ENCODE results near the gene BCL2L1.
"Not testable (repeated sequence)": the region's sequence is repeated elsewhere in the genome, so short reads cannot be mapped to it uniquely, and the experiment has no call there.

Gene BCL2L1

DNA sequence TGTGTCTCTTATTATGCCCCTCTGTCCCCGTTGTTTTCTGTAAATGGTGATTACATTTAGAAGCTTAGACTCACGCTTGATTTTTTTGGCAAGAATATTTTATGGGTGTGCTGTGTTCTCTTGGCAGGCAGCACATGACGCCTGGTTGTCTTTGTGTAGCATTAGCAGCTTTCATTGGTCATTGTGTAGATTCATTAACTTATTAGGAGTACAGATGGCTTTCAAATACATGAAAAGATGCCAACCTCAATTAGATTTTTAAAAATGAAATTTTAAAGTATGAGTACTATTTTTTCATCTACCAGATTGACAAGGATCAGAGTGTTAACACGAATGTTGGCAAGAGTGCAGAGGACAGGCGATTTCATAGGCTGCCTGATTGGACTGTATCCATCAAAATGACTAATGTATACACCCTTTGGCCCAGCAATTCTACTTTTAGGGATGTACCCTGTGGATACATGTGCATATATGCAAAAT lies 69.7 kb downstream of the BCL2L1 start:
- TF ChIP-seq, protein P1, sequence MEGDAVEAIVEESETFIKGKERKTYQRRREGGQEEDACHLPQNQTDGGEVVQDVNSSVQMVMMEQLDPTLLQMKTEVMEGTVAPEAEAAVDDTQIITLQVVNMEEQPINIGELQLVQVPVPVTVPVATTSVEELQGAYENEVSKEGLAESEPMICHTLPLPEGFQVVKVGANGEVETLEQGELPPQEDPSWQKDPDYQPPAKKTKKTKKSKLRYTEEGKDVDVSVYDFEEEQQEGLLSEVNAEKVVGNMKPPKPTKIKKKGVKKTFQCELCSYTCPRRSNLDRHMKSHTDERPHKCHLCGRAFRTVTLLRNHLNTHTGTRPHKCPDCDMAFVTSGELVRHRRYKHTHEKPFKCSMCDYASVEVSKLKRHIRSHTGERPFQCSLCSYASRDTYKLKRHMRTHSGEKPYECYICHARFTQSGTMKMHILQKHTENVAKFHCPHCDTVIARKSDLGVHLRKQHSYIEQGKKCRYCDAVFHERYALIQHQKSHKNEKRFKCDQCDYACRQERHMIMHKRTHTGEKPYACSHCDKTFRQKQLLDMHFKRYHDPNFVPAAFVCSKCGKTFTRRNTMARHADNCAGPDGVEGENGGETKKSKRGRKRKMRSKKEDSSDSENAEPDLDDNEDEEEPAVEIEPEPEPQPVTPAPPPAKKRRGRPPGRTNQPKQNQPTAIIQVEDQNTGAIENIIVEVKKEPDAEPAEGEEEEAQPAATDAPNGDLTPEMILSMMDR (IDR thresholded peaks at IDR 0.05; ENCODE audit: insufficient read depth, missing control alignments) = no peak
- FAIRE-seq (no peak), DNase-seq (ENCODE audit: insufficient read length, low spot score) (no peak)

DNA sequence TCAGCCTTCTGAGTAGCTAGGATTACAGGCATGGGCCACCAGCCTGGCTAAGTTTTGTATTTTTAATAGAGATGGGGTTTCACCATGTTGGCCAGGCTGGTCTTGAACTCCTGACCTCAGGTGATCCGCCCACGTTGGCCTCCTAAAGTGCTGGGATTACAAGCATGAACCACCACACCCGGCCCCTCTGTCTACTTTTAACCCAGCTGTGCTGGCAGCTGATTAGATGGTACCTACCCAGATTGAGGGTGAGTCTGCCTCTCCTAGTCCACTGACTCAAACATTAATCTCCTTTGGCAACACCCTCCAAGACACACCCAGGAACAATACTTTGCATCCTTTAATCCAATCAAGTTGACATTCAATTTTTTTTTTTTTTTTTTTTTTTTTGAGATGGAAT lies 74.6 kb downstream of the BCL2L1 start:
- not testable (repeated sequence) for FAIRE-seq; DNase-seq (ENCODE audit: insufficient read length, low spot score)

DNA sequence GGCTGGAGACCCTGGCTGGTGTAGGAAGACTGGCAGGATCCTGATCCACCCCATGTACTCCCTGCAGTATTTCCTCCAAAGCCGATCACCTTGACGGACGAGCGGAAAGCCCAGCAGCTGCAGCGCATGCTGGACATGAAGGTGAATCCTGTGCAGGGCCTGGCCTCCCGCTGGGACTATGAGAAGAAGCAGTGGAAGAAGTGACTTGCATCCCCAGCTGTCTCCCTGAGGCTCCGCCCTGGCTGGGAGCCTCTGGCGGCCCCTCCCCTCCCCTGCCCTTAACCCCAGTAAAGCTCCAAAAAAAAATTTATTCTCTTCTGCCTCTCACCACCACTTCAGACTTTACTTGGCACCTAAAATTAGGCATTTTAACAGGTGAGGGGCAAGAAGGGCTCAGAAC lies 78.0 kb downstream of the BCL2L1 start:
- TF ChIP-seq, protein P1 (IDR thresholded peaks at IDR 0.05; ENCODE audit: insufficient read depth, missing control alignments) = no peak
- no peak for FAIRE-seq
- no peak for DNase-seq (ENCODE audit: insufficient read length, low spot score)

DNA sequence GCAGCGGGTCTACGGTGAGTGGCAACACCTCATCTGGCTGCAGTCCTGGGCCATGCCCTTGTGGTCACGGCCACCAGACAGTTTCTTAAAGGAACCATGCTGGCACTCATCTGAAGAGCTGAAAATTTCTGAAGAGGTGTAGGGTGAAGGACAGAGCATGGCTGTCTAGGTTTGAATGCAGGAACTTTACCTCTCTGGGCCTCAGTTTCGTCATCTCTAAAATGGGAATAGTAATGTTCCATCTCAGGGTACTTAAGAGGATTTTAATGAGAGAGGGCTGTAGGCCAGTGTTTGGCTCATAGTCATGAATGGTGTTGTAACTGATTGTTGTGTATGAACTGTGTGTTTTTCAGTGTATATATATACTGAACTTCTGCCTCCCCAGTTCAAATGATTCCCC lies 79.1 kb downstream of the BCL2L1 start:
- FAIRE-seq (no peak), DNase-seq (ENCODE audit: insufficient read length, low spot score) (no peak)
- TF ChIP-seq, protein P1 (IDR thresholded peaks at IDR 0.05; ENCODE audit: insufficient read depth, missing control alignments) = no peak

DNA sequence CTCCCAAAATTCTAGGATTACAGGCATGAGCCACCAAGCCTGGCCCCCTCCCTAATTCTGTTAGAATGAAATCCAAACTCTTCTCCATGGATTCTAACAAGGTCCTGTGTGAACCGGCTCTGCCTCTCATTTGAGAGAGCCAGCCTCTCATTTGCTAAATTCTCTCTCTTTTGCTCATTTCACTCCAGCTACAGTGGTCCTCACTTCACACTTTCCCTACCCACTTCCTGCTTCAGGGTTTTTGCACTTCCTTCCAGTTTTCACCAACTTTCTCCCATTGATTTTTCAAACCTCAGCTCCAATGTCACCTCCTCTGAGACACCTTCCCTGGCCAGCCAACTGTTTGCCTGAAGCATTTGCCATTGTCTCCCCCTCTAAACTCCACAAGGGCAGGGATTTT lies 79.8 kb downstream of the BCL2L1 start:
- FAIRE-seq (no peak), DNase-seq (ENCODE audit: insufficient read length, low spot score) (no peak)
- TF ChIP-seq, protein P1 (IDR thresholded peaks at IDR 0.05; ENCODE audit: insufficient read depth, missing control alignments) = no peak

DNA sequence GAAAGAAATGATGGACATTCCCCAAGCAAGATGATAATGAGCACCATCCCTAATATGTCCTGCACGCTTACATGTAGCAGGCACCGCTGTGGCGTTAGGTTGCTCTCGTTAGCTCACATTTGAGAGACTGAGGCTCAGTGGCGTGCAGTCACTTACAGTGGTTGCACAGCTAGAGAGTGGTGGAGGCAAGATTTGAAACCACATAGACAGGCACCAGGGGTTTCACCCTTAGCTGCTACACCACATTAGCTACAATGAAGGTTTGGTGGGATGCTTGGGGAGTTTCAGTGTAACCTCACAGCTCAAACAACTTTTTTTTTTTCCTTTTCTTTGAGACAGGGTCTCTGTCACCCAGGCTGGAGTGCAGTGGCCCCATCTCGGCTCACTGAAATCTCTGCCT lies 81.3 kb downstream of the BCL2L1 start:
- DNase-seq (ENCODE audit: insufficient read length, low spot score) (no peak), FAIRE-seq (no peak)
- TF ChIP-seq, protein P1 (IDR thresholded peaks at IDR 0.05; ENCODE audit: insufficient read depth, missing control alignments) = no peak

DNA sequence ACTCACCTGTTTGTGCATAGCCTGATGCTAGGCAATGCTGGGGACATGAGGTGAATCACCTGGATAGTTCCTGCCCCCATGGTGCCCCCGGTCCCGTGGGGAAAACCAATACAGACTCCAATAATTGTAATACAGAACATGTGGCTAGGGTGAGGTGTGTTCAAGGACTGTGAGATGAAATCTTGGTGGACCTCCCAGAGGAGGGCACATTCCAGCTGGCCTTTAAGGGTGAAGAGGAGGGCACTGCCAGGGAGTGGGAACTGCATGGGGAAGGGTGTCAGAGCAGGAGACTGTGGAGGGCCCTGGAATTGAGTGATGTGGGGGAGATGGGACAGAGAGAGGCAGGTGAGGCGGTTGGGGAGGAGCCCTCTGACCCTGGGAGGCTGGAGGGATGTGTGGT lies 82.4 kb downstream of the BCL2L1 start:
- DNase-seq (ENCODE audit: insufficient read length, low spot score) = no peak
- TF ChIP-seq, protein P1 (IDR thresholded peaks at IDR 0.05; ENCODE audit: insufficient read depth, missing control alignments) = no peak
- no peak for FAIRE-seq

DNA sequence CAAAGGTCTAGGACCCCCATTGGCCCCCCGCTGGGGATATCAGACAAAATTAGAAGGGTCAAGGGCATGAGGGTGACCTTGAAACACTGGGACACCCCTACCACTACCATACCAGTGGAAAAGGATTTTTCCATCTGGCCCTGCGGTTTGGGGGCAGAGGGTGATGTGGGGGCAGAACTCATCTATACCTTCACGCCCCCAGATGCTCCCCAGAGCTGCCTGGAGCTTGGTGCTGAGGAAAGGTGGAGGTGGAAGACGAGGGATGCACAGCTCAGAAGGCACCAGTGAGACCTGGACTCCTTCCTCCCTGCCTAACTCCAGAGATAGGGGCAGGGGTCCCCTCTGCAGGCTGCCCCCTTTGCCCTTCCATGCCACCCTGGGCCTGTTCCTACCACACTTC lies 83.9 kb downstream of the BCL2L1 start:
- DNase-seq (ENCODE audit: insufficient read length, low spot score) (no peak), FAIRE-seq (no peak)
- TF ChIP-seq, protein P1 (IDR thresholded peaks at IDR 0.05; ENCODE audit: insufficient read depth, missing control alignments) = no peak

Data from D721Med (cell line).